Skeletal muscle cell (primary cell): Measurements from ENCODE around the gene VMP1.
"Not testable (repeated sequence)": the region's sequence is repeated elsewhere in the genome, so short reads cannot be mapped to it uniquely, and the experiment has no call there.

Experiments
- DNase-seq: peaks from one replicate; pipeline ENCODE4 v3.0.0-alpha.2; 2010; ENCODE audit warnings: low read depth
- H3K4me3 ChIP-seq: 2 replicates; pipeline ENCODE4 v1.5.1; 2011; ENCODE audit warnings: low read depth, mild to moderate bottlenecking, control low read depth, low read length, moderate library complexity

Gene VMP1

DNA sequence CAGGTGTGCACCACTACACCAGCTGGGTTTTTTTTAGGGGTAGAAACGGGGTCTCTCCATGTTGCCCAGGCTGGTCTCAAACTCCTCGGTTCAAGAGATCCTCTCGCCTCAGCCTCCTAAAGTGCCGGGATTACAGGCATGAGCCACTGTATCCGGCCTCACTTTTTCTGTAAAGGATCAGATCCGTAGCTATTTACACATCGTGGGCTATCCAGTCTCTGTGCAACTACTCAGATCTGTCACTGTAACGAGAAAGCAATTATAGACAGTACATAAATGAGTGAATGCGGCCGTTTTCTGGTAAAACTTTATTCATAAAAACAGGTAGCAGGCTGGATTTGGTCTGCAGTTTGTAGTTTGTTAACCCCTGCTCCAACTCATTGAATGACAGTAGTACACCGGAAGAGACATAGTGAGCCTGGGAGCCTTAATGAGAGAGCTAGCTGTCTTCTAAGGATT, 44.5 kb downstream of the VMP1 start:
- no peak overlapping the region for H3K4me3 ChIP-seq
- DNase-seq: no peak

DNA sequence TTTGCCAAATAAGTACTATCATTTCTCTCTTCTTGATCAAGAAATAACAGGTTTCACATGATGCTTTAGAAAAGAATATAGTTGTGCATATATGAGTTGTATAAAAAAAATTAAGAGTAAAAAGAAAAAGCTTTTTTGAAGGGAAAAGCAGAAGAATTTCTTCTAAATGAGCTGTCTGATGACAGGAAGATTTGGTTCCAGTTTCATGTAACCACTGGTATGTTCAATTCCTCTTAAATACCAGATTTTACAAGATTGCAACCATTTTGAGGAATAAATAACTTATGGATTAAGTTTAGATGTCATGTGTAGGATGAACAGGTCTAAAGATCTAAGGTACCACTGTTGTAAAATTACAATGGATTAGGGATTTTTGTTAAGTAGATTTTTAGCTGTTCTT, 45.0 kb downstream of the VMP1 start:
- DNase-seq: no peak
- H3K4me3 ChIP-seq: no peak overlapping the region

DNA sequence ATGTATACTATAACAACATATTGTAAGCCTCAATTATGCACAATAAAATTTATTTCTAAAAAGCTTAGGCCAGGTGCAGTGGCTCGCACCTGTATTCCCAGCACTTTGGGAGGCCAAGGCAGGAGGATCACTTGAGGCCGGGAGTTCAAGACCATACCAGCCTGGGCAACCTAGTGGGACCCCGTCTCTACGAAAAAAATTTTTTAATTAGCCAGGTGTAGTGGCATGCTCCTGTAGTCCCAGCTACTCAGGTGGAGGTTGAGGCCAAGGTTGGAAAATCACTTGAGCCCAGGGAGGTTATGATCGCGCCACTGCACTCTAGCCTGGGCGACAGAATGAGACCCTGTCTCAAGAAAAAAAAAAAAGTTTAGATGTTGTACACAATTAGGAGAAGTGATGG, 45.5 kb downstream of the VMP1 start:
- no peak overlapping the region for H3K4me3 ChIP-seq
- DNase-seq: no peak

DNA sequence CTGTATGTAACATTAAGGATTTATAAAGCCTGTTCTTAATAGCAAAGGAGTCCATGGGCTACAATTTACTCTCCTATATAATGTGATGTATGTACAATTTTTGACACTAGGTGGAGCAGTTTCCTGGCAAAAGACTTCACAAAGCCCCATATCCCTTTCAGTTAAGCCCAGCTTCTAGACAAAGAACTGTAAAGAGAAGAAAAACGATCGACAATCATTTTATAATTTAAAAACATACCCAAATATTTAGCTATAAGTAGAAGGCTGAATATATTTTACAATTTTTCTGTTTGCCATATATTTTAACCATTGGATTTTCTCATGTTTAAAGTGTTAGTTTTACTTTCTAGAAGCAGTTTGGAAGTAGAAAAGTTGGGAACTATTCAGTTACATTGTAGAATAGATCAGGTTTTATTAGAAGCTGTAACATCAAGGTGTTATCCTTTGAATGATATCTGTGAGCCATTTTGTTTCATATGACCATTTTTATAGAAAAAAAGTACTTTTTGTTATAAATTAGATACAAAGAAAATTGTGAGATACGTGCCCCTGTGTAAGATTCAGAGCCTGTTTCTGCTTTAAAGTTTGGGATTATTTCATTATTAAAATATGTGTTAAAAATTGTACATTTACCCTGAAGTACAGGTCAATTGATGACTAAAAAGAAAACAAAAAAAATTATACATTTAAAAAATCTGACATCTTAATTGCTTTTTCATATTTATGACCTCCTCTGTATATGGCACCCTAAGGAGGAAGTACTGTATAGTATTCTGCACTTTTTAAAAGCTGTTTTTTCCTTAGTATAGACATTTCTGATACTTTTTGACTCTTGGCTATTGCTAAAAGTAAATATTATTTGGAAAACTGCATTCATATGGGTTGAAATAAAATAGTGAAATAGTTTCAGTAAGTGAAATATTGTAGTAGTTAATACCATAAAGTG, 46.3 kb downstream of the VMP1 start:
- peak overlapping the region; percentile 10 for H3K4me3 ChIP-seq
- peak; percentile 62 for DNase-seq

DNA sequence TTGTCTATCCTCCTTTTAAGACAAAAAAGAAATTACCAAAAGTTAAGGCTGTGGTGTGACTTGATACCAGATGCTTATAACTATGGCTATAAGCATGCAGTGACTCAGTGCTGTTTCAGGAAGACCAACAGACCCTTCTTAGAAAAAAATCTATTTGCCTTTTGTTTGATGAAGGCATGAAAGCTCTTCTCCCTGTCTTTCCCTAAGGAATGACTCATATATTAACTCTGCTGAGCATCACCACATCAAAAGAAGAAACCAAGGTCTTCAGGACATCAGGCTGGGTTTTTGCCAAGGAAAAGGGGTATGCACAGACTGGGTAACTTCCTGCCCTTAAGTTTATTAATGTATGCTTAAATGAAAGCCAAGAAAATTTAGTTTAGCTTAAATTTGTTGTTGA, 47.1 kb downstream of the VMP1 start:
- DNase-seq: peak; percentile 96
- no peak overlapping the region for H3K4me3 ChIP-seq

DNA sequence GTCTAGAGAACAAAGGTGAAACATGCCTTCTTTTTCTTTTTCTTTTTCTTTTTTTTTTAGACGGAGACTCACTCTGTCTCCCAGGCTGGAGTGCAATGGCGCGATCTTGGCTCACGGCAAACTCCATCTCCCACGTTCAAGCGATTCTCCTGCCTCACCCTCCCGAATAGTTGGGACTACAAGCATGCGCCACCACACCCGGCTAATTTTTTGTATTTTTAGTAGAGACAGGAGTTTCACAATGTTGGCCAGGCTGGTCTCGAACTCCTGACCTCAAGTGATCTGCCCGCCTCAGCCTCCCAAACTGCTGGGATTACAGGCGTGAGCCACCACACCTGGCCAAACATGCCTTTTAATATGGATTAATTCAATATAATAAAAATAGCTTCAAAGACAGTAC, 47.6 kb downstream of the VMP1 start:
- not testable (repeated sequence) for H3K4me3 ChIP-seq, DNase-seq

DNA sequence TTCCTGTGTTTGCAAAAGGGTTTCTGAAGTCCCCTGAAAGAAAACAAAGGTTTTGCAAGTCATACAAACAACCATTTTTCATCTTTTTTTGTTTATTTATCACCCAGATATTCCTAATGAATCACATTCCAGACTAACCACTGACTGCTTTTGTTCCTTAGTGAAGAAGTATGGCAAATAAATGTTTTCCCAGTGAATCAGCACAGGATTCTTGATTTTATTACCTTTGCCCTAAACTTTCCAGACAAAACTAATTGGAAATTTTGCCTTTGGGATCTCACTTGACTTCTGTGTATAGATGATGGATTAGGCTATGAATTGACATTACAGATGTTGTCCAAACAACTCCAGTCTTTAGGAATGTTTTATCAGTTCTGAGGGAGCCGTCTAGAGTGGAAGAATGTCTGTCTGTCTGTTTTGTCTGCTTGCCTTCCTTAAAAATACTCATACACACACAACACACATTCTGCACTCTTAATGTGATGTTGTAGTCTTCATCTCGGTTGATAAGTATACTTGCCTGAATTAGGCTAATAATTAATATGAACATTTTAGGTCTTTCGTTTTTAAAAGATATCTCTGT, 48.9 kb downstream of the VMP1 start:
- no peak for DNase-seq
- H3K4me3 ChIP-seq: no peak overlapping the region

DNA sequence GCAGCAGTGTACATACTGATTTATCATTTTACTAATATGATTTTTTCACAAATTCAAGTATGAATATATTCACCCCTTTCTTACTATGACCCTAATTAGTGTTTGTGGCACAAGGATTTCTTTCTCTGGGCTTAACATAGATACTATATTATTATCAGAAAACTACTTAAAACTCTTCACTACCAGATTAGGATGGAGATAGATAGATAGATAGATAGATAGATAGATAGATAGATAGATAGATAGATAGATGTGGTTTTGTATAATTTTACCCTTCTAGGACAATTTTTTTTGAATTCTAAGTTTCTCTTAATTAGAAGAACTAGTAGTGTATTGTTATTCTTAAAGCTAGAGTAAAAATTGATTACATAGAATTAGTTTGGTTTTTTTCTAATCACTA, 49.6 kb downstream of the VMP1 start:
- no peak overlapping the region for H3K4me3 ChIP-seq
- no peak for DNase-seq

DNA sequence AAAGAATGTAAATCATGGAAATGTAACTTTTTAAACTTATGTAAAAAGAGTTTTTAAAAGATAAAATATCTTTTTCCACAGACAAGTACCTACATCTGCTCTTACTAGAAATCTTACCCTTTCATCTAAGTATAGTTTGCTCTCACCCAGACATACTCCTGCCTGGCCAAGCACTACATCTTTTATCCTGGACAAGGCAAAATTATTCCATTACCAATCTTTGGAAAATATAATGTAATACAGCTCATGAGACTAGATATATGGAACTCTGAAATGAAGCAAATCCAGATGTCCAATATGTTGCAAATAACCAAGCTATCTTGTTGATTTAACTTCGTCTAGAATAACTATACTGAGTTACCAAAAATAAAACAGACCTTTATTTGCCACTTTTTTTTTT, 50.0 kb downstream of the VMP1 start:
- DNase-seq: no peak
- no peak overlapping the region for H3K4me3 ChIP-seq

DNA sequence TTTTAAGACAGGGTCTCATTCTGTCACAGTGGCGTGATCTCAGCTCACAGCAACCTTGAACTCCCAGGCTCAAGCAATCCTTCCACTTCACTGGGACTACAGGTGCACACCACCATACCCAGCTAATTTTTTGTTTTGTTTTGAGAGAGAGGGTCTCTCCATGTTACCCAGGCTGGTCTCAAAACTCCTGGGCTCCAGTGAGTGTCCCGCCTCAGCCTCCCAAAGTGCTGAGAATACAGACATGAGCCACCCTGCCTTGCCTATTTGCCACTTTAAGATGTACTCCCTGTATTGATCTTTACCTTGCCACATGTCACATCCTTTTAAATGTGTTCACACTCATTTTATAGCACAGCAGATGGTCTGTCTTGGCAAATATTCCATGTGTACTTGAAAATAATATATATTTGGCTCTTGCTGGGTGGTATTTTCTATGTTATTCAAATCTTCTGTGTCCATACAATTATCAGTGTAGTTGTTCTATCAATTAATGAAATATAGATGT, 50.5 kb downstream of the VMP1 start:
- H3K4me3 ChIP-seq: no peak overlapping the region
- DNase-seq: no peak

DNA sequence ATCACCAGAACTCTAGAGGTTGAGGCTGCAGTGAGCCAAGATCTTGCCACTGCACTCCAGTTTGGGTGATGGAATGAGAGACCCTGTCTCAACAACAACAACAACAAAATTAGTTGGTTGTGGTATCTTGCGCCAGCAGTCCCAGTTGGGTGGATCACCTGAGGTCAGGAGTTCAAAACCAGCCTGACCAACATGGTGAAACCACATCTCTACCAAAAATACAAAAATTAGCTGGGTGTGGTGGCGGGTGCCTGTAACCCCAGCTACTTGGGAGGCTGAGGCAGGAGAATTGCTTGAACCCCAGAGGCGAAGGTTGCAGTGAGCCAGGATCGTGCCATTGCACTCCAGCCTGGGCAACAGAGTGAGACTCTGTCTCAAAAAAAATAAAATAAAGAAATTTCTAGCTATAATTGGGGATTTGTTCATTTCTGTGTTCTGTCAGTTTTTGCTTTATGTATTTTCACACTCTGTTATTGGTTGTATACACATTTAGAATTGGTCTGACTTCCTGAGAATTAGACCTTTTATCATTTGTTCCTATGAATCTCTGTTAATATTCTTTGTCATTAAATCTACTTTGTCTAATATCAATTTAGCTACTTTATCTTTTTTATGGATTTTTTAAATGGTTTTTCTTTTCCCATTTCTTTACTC, 51.7 kb downstream of the VMP1 start:
- DNase-seq, H3K4me3 ChIP-seq: not testable (repeated sequence)

DNA sequence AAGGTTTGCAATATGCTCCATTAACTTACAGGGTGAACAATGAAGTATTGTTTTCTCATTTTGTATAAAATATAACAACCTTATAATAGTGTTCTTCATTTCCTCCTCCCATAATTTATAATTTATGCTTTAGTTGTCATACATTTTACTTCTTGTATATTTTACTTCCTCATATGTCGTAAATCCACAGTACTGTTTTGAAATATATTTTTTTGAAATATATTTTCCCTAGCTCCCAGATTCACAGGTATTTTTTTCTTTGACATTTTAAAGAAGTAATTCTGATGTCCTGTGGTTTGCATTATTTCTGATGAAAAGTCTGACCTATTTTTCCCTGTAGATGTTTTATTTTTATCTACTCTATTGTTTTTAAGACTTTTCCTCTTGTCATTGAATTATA, 52.7 kb downstream of the VMP1 start:
- DNase-seq: no peak
- H3K4me3 ChIP-seq: no peak overlapping the region

DNA sequence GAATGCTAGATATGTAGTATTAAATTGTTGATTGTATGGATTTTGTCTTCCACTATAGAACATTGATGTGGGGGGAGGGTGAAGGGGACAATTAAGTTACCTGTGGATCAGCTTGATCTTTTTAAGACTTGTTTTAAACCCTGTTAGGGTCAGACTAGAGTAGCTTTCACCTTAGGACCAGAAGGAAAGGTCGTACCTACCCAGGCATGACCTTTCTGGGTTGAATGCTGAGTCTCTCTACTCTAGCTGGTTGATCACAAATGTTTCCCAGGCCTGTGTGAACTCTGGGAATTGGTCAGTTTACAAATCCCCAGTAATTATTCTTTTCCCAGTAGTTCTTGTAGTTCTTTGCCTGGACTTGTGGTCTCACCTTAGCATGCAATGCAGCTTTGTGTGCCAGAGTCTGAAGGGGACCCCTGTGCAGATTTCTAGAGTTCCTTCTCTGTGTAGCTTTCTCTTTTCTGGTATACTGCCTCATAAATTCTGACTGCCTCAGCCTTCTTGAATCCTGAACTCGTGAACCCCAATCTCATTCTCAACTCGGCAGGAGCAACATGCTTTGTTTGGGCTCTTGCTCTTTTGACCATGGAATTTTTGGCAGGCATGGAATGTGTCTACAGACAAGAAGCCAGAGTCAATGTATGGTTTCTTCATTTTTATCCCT, 54.1 kb downstream of the VMP1 start:
- H3K4me3 ChIP-seq: no peak overlapping the region
- peak; percentile 79 for DNase-seq

DNA sequence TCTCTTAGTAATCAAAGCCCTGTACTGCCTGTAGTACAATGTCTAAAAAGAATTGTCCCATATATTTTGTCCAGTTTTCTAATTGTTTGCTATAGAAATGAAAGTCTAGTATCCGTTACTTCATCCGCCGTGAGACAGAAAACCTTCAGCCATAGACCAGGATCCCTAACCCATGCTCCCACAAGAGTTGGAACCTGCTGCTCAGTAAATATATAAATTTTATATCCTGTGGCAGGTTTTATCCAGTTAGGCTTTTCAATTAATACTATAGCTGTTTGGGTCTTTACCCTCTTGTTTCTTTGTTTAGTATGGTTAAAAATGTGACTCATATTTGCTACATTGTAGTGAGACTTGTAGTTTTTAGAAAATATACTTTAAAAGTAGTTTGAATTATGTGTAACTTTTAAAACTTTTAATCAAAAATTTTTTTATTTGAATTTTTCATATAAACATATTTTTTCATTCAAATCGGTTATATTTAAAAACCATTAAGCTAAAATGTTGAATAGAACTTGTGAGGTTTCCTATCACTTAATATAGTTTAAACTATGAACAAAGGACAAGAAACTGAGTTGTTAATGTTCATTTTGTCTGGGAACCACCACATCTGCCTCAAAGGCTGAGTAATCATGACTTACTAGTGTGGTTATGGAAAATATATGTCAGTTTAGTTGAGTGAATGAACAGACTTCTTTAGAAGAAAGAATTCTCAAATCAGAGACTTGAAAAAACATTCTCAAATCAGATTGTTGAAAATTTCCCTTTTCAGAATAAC, 54.8 kb downstream of the VMP1 start:
- H3K4me3 ChIP-seq: no peak overlapping the region
- no peak for DNase-seq

DNA sequence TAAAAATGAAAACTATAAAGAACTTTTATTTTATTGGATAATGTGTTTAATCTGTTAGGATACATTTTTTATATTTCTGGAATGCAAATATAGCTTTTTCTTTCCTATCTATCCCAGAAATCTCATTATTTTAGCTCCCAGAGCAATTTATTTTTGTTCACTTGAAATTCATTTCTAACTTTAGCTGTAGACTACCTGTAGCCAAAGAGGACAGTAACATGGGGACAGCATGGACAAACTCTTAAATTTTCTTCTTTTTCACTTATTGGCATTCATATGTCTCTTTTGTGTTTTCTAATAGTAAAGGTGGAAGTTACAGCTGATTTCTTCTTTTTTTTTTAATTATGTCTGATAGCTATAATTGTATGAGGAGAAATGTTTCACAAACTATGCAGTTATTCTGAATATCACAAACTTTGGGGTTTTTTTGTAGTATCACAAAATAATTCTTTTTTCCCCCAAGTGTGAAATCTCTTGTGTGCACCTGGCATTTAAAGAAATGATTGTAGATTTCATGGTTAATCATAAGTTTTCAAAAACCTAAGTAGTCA, 55.4 kb downstream of the VMP1 start:
- H3K4me3 ChIP-seq: no peak overlapping the region
- no peak for DNase-seq

DNA sequence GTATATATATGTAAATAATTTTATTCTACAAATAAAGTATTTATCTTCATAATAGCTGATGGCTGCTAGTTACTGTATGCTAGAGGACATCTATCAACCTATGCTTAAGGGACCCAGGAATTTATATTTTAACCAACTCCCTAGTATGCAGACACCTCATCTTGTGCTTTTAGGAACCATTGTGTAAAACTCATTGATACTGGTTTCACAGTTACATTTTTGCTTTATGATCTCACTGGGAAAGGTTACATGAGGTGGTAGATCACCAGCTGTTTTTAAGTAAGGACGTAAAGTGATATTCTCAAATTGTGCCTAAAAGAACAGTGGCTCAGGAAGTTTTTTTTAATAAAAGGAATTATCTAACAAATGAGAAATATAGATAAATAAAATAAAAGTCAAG, 56.4 kb downstream of the VMP1 start:
- H3K4me3 ChIP-seq: no peak overlapping the region
- DNase-seq: peak; percentile 71

DNA sequence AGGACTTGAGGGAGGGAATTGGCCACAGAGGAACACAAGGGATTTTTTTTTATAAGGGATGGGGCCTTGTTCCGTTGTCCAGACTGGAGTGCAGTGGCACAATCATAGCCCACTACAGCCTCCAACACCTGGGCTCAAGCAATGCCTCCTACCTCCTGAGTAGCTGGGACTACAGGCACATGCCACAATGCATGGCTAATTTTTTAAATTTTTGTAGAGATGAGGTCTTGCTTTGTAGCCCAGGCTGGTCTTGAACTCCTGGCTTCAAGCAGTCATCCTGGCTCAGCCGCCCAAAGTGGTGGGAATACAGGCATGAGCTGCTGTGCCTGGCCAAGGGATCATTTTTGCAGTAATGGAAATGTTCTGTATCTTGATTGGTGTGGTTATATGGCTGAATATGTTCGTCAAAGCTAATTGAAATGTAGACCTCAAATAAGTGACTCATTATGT, 56.9 kb downstream of the VMP1 start:
- no peak for DNase-seq
- H3K4me3 ChIP-seq: no peak overlapping the region

DNA sequence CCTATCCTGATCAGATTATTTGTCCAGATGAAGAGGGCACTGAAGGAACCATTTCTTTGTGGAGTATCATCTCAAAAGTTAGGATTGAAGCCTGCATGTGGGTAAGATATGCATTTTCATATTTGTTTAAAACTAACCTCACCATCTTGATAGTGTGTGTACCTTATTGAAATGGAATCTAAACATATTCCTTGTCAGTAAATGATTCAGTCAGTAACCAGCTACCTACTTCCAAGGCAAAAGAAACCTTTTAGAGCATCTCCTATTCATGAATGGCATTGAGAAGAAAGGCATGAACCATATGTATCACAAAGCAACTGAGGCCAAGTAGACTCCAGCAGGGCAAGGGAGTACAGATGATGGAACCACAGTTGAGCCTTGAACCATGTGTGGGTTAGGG, 57.6 kb downstream of the VMP1 start:
- DNase-seq: no peak
- H3K4me3 ChIP-seq: no peak overlapping the region

DNA sequence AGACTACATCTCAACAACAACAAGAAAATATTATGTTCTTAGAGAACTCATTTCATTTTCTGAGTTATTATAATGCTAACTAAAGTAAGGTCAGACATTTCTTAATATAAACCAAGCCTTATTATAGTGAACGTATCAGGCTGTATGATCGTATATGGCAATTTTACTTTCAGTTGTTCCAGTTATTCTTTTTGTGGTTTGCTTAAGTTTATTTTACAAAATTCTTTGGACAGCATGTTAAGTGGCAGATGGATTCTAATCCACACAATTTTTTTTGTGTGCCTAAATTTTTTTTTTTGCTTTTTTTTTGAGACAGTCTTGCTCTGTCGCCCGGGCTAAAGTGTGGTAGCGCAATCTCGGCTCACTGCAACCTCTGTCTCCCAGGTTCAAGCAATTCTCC, 59.0 kb downstream of the VMP1 start:
- DNase-seq: no peak
- H3K4me3 ChIP-seq: no peak overlapping the region
